Esophagus (tissue), 2 donors: ENCODE results near the gene KIDINS220. TPM values are rescaled to one million over a fixed set of nuclear protein-coding genes. Genes with fewer than 3 reads are reported as not detected.
"Not testable (repeated sequence)": the region's sequence is repeated elsewhere in the genome, so short reads cannot be mapped to it uniquely, and the experiment has no call there.

Experiments used
- H3K27ac ChIP-seq, 2 donors: one replicate each; pipeline ENCODE4 v1.5.1; 2013; ENCODE audit warnings: low read depth in 2 of 2, mild to moderate bottlenecking in 2 of 2, inconsistent platforms in 1 of 2, low read length in 1 of 2, moderate library complexity in 1 of 2
- H3K27me3 ChIP-seq, 2 donors: one replicate each; pipeline ENCODE4 v1.6.1; 2013; ENCODE audit warnings: low read length in 2 of 2, control low read depth in 1 of 2, mild to moderate bottlenecking in 1 of 2; ENCODE audit not compliant: insufficient read depth in 2 of 2, control insufficient read depth in 1 of 2
- H3K36me3 ChIP-seq, 2 donors: one replicate each; pipeline ENCODE4 v1.6.1; 2013; ENCODE audit warnings: low read length in 1 of 2; ENCODE audit not compliant: control insufficient read depth in 2 of 2, insufficient read depth in 2 of 2
- H3K4me1 ChIP-seq, 2 donors: one replicate each; pipeline ENCODE4 v1.6.1; 2013; ENCODE audit warnings: low read length in 1 of 2; ENCODE audit not compliant: control insufficient read depth in 2 of 2, insufficient read depth in 2 of 2
- H3K4me3 ChIP-seq, 2 donors: one replicate each; pipeline ENCODE4 v1.5.1; 2013; ENCODE audit warnings: low read length in 2 of 2, mild to moderate bottlenecking in 2 of 2, low read depth in 1 of 2, moderate library complexity in 1 of 2
- H3K9me3 ChIP-seq, 2 donors: one replicate each; pipeline ENCODE4 v1.6.1; 2013; ENCODE audit warnings: mild to moderate bottlenecking in 2 of 2, low read depth in 1 of 2, low read length in 1 of 2, moderate library complexity in 1 of 2; ENCODE audit not compliant: control insufficient read depth in 2 of 2, insufficient read depth in 1 of 2
- WGBS, 2 donors: extraction: QIAGEN DNeasy Blood & Tissue Kit; methylation state at CpG; one replicate each; pipeline ENCODE4 v1.1.7; 2013; 5-methylcytosine and 5-hydroxymethylcytosine counted together
- polyA plus RNA-seq, 2 donors: library from polyadenylated mRNA; stranded (reverse); fragments of 200-250 nt; gene quantifications; one replicate each; pipeline ENCODE4 v1.2.3, GENCODE V29; 2013
- donor health status: healthy with polysubstance abuse.
- donor health status: Bipolar disorder and iron deficiency.

KIDINS220 gene
- polyA plus RNA-seq, 2 donors = 10.4 to 10.7 TPM

GRCh38 chr2:8740136-8740535 is 97.3 kb downstream of the KIDINS220 start:
- 95% methylated on average over 4 of the region's 4 CpGs for WGBS, 2 donors
- Histone ChIP-seq H3K9me3 (no peaks in the 10 kb centered on the region), H3K36me3 (peaks cover 3 to 14% of the 10 kb centered on the region in 2 donors)

GRCh38 chr2:8737571-8738175 is 99.7 kb downstream of the KIDINS220 start:
- 92 to 98% methylated on average over 2 of the region's 2 CpGs for WGBS, 2 donors
- no peaks in the 10 kb centered on the region for H3K27me3 ChIP-seq
- H3K4me1 ChIP-seq = no peaks in the 10 kb centered on the region
- no peaks in the 10 kb centered on the region for H3K9me3 ChIP-seq
- H3K4me3 ChIP-seq = no peak overlapping the region
- peaks cover 15 to 25% of the 10 kb centered on the region in 2 donors for H3K36me3 ChIP-seq
- H3K27ac ChIP-seq = no peak overlapping the region

More at GRCh38 chr2:8740136-8740535, 97.3 kb downstream of the KIDINS220 start:
- Histone ChIP-seq H3K4me3 (no peak overlapping the region), H3K27me3 (no peaks in the 10 kb centered on the region), H3K27ac (no peak overlapping the region), H3K4me1 (no peaks in the 10 kb centered on the region)

DNA sequence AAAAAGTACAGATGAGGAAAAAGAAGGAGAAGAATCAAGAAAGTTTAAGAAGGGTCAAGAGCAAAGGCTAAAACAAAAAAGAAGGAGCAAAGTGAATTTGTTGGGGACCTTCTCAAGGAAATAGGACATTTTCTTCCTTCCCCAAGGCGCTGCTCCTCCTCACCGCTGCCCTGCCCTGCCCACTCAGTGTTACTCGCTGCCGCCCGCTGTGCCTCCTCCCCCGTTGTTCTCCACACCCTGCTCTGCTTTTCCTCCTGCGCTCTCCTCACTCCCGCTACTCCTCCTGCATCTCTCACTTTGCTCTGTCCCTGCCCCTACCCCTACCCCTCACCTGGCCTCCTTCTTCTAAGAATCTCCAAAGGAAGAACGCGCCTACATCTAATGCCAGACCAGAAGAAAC is 104.8 kb downstream of the KIDINS220 start:
- Histone ChIP-seq H3K9me3 (no peaks in the 10 kb centered on the region), H3K4me3 (no peak overlapping the region), H3K27me3 (no peaks in the 10 kb centered on the region), H3K27ac (no peak overlapping the region), H3K36me3 (peaks cover 24 to 34% of the 10 kb centered on the region in 2 donors), H3K4me1 (peaks cover 0 to 2% of the 10 kb centered on the region in 2 donors)
- 98 to 100% methylated on average over 10 of the region's 10 CpGs for WGBS, 2 donors

DNA sequence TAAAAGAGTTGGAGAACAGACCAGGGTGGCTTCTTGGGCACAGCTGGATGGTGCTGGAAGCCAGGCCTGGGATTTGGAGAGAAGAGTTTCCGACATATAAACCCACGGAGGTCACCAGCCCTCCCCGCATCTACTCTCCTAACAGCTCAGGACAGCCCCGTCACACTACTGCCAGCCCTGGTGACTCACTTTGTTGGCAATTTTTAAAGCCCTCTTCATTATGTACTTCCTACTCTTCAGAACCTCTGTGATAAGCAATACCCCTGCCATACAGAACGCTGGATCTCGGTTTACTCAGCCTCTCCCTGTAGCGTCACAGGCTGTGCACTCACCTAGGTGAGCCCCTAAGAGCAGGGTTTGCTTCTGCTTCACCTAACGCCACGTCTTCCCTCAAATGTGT is 107.5 kb downstream of the KIDINS220 start:
- Histone ChIP-seq H3K9me3 (no peaks in the 10 kb centered on the region), H3K27ac (no peak overlapping the region), H3K4me3 (no peak overlapping the region), H3K36me3 (peaks cover 23 to 31% of the 10 kb centered on the region in 2 donors), H3K27me3 (no peaks in the 10 kb centered on the region), H3K4me1 (peaks cover 0 to 2% of the 10 kb centered on the region in 2 donors)
- WGBS, 2 donors = 80 to 86% methylated on average over 9 of the region's 9 CpGs

DNA sequence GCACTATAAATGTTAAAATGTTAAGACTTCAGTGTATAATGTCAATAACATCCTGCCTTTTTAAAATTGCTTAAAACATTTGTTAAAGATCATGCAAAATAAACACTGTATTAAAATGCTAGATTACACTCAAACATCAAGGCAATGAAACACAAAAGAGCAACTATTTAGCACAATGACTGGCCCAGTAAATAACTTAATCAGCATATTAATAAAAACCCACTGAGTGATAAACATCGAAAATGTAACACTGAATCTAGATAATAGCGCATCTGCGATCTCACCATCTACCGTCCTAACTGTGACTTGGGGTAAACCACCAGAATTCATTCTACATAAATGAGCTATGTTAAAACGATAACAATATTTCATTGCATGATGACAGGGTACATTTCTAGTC is 108.3 kb downstream of the KIDINS220 start:
- not testable (repeated sequence) for H3K9me3 ChIP-seq, H3K4me3 ChIP-seq, H3K27me3 ChIP-seq, H3K27ac ChIP-seq, H3K4me1 ChIP-seq
- 89 to 92% methylated on average over 5 of the region's 5 CpGs for WGBS, 2 donors
- peaks cover 22 to 28% of the 10 kb centered on the region in 2 donors for H3K36me3 ChIP-seq

- Histone ChIP-seq H3K9me3 (no peaks in the 10 kb centered on the region), H3K36me3 (peaks cover 19 to 24% of the 10 kb centered on the region in 2 donors), H3K27ac (no peak overlapping the region), H3K4me3 (no peak overlapping the region), H3K27me3 (no peaks in the 10 kb centered on the region), H3K4me1 (peaks cover 0 to 2% of the 10 kb centered on the region in 2 donors)
- WGBS, 2 donors = 84 to 87% methylated on average over 7 of the region's 7 CpGs
These were observed 109.0 kb downstream of the KIDINS220 start for GRCh38 chr2:8728305-8729015.

- Histone ChIP-seq H3K9me3 (no peaks in the 10 kb centered on the region), H3K4me3 (no peak overlapping the region), H3K4me1 (peaks cover 0 to 2% of the 10 kb centered on the region in 2 donors), H3K27ac (no peak overlapping the region), H3K36me3 (peaks cover 7 to 11% of the 10 kb centered on the region in 2 donors), H3K27me3 (no peaks in the 10 kb centered on the region)
- 91% methylated on average over 7 of the region's 7 CpGs for WGBS, 2 donors
These were observed 111.6 kb downstream of the KIDINS220 start for GRCh38 chr2:8725838-8726237.

GRCh38 chr2:8722986-8723385 is 114.4 kb downstream of the KIDINS220 start:
- no peaks in the 10 kb centered on the region for H3K9me3 ChIP-seq
- H3K36me3 ChIP-seq = peaks cover 0 to 2% of the 10 kb centered on the region in 2 donors

GRCh38 chr2:8721410-8721809 is 116.0 kb downstream of the KIDINS220 start:
- H3K27ac ChIP-seq = no peak overlapping the region
- 95 to 96% methylated on average over 3 of the region's 3 CpGs for WGBS, 2 donors
- no peaks in the 10 kb centered on the region for H3K4me1 ChIP-seq
- no peaks in the 10 kb centered on the region for H3K9me3 ChIP-seq
- H3K4me3 ChIP-seq = no peak overlapping the region
- no peaks in the 10 kb centered on the region for H3K27me3 ChIP-seq
- no peaks in the 10 kb centered on the region for H3K36me3 ChIP-seq

More at GRCh38 chr2:8722986-8723385, 114.4 kb downstream of the KIDINS220 start:
- WGBS, 2 donors = 86 to 89% methylated on average over 10 of the region's 10 CpGs
- Histone ChIP-seq H3K4me1 (no peaks in the 10 kb centered on the region), H3K4me3 (no peak overlapping the region), H3K27me3 (no peaks in the 10 kb centered on the region), H3K27ac (no peak overlapping the region)

DNA sequence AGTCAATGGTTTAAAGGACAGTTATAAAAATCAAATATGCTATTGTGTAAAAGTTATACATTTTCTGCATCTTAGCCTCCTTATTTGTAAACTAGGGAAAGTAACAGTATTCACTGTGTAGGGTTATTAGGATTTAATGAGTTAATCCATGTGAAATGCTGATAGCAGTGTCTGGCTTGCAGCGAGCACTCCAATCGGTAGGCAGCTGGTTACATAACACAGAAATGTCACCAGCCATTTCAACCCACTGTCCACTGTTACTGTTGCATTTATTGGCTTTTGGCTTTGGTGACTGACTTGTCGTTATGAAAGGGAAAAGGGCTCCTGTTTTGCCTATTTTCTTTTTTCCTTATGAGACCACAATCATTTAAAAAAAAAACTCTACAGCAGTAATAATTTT is 116.7 kb downstream of the KIDINS220 start:
- no peaks in the 10 kb centered on the region for H3K9me3 ChIP-seq
- no peaks in the 10 kb centered on the region for H3K27me3 ChIP-seq
- H3K4me1 ChIP-seq = no peaks in the 10 kb centered on the region
- 61 to 75% methylated on average over 3 of the region's 3 CpGs for WGBS, 2 donors
- H3K36me3 ChIP-seq = no peaks in the 10 kb centered on the region
- no peak overlapping the region for H3K4me3 ChIP-seq
- H3K27ac ChIP-seq = no peak overlapping the region
